Frontal cortex (tissue), 4 donors: ENCODE measurements around the gene MIER2. TPM values are rescaled to one million over a fixed set of nuclear protein-coding genes. Genes with fewer than 3 reads are reported as not detected.

ENCODE experiments used
- DNase-seq, 2 donors: peaks; one replicate each; pipeline ENCODE4 v3.0.0; 2012; ENCODE audit warnings: low spot score in 2 of 2
- FAIRE-seq: peaks from 2 replicates; lab custom pipeline; 2012; peaks lifted over from hg19 to GRCh38; lab: Jason Lieb, UNC
- total RNA-seq: library from RNA; depleted of rRNA; stranded (reverse); fragments of >200 nt; gene quantifications from one replicate; pipeline ENCODE4 v1.2.3, GENCODE V29; 2014
- donor health status: control.
- donor health status: control.
- donor health status: control.

Gene MIER2
- total RNA-seq, 1 donor from 2014 or later: 3.7 TPM

DNA sequence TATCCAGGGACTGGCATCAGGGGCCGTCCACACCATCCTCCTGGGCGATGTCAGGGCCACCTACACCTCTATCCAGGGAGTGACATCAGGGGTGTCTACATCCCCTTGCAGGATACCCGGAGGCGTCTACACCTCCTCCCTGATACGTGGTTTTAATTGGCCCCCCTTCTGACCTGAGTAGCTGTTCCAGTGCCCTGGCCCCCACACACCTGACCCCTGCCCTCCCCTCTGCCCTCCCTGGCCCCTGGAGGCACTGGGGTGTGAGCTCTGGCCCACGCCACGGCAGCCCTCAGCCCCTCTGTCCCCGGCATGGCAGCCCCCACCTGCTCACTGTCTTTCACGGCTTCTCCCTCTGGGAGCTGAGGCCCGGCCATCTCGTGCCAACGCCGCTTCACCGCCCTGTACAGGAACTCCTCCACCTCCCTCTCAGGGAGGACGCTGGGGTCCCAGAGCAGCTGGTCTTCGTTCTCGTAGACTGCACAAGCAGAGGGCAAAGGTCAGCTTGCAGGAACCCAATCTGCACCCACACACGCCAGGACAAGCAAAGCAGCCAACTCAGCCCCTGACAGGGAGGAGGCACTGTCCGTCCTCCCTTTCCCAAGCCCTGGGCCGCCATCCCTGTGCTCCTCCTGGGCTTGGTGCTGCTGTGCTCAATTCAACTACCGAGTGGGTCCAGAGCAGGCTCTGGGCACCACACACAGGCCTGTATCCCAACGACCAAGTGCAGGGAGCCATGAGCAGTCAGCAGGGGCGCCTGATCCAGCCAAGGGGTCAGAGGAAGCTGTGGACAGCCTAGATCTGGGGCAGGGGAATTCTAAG, 31.2 kb downstream of the MIER2 start:
- FAIRE-seq: no peak
- no peak for DNase-seq

DNA sequence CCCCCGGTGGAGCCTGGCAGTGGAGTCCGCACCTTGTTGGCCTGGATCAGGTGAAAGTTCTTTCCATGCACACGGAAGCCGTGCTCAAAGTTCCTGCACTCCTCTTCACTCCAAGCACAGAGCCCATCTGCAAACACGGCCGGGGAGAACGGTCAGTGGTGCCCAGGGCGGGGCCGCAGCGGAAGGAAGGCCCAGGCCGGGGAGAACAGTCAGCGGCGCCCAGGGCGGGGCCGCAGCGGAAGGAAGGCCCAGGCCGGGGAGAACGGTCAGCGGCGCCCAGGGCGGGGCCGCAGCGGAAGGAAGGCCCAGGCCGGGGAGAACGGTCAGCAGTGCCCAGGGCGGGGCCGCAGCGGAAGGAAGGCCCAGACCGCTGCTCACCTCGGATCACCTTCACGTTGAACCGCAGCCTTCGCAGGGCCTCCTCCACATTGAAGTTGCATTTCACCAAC, 32.8 kb downstream of the MIER2 start:
- FAIRE-seq: no peak
- DNase-seq: no peak

- FAIRE-seq: no peak
- DNase-seq: no peak
These were observed 33.7 kb downstream of the MIER2 start for GRCh38 chr19:310781-311496.

DNA sequence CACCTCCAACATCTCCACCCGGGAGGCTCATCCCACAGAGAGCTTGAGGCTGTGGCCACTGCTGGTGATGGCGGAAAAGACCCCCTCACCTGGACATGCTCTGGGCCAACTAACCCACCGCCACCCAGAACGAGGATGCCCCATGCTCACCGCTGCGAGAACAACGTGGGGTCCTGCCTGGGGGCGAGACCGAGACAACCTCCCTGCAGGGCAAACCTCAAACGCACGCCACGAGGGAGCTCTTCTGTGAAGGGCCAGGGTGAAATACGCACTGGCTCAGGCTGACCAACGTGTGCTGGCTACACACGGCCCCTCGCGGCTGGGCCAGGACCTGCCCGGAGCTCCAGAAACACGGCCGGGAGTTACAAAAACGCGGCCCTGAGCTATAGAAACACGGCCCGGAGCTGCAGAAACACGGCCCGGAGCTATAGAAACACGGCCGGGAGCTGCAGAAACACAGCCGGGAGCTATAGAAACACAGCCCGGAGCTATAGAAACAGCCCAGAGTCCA, 34.4 kb downstream of the MIER2 start:
- FAIRE-seq (no peak), DNase-seq (no peak)

DNA sequence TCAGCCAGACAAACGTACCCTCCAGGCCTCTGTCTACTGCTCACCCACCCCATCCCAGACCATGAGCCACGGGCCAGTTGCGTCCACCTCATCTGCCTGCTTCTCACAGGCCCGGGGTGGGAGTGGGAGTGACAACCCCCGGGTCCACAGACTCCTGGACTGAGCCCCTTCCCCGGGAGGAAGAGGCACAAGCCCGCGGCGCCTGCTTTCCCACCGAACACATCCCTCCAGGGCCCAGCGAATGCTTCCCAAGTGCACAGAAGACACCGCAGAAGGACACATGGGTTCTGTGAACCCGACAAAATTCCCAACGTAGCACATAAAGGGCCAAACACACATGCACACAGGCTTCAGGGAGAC, 35.4 kb downstream of the MIER2 start:
- DNase-seq: no peak
- FAIRE-seq: no peak

DNA sequence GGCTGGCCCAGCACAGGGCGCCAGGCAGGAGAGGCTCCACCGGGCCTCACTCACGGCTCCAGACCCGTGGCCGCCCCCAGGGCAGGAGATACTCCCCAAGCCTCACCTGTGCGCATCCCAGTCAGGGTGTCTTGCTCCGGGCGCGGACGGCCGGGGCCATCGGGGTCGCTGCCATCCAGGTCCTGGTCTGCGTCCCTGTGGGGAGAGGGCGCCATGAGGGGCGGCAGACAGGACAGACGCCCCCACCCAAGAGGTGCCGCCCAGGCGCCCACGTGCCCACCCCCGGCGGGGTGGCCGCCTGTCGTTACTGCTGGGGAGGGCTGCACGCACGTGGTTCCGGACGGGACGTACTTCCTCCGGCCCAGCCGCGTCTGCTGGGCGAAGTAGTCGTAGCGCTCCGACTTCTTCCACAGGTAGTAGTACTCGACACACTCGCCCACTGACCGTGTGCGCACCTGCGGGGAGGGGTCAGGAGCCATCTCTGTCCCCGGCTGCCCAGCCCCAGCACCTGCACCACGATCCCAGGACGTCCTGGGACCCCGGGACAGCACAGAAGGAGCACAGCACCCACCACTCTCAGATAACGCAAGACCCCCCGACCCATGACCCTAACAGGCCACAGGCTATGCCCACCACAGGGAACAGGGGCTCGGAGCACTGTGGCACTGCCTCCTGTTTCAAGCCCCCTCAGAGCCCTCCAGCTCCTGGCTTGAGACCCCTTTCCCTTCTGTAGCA, 36.0 kb downstream of the MIER2 start:
- FAIRE-seq (no peak), DNase-seq (no peak)

GRCh38 chr19:307793-308420, 36.7 kb downstream of the MIER2 start:
- FAIRE-seq (no peak), DNase-seq (no peak)

- no peak for DNase-seq
- no peak for FAIRE-seq
These were observed 37.5 kb downstream of the MIER2 start for GRCh38 chr19:307111-307531.

GRCh38 chr19:306151-306900, 38.3 kb downstream of the MIER2 start:
- DNase-seq: no peak
- no peak for FAIRE-seq

DNA sequence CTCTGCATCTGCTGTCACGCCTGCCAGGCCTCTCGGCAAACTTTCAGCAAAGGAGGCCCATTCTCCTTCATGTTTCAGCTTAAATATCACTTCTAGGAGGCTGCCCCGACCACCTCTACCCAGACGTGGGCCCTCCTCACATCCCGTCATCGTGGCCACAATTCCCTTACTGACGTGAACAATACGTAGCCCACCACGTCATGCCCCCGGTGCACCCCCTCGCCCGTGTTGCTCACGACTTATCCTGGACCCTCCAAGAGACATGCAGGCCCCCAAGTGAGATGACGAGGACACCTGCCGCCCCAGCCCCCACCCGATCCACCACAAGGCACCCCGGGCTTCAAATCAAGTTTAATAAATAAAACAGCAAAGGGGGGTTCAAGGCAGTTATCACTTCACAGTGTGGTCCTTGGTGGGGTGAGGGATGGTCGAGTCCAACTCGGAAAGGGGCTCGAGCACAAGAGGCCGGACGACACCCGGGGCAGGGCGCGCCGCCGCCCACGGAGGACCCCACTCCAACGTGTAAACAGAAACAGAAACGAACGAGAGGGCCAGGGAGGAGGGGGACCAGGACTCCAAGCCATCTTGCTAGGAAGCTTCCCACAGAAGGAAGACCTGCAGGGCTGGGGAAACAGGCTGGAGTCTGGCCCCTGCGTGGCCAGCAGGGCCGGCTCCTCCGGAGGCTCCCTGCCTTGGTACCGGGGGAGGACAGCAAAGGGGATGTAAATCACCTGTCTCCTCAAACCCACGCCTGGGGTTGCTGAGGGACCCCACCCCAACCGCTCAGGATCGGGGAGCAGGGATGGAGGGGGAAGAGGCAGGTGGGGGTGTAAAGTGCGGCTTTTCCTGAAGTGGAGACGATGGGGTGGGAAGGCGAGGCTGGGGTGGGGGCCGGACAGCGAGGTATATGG, 39.1 kb downstream of the MIER2 start:
- DNase-seq (no peak), FAIRE-seq (no peak)

DNA sequence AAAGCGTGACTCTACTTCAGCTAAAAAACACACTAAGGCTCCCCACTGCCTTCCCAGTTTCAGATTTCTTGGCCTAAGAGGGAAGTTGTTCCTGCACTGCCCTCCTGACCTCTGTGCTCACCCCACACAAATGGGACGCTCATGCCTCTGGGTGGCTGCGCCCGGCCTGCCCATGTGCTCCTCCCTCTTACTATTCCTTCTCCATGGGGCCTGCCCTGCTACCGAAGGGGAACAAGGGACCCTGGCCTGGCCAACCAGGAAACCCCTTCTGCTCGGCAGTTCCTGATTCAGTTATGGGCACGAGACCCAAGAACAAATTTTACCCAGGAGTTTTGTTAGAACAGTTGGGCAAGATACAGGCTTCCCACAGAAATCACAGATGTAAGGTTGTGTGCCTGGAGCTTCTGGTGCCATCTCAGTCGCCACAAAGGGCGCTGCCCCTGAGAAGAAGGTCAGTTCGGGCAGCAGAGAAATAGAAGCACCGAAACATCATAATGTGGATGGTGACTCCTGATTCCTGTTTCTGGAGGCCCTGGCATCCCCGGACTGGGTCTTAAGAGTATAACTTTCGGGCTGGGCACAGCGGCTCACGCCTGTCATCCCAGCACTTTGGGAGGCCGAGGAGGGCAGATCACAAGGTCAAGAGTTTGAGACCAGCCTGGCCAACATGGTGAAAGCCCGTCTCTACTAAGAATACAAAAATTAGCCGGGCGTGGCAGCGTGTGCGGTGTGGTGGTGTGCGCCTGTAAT, 47.9 kb downstream of the MIER2 start:
- DNase-seq: no peak
- no peak for FAIRE-seq

GRCh38 chr19:295687-296370, 48.8 kb downstream of the MIER2 start:
- no peak for DNase-seq
- no peak for FAIRE-seq

- DNase-seq: peak; percentile 58 to 59
- no peak for FAIRE-seq
These were observed 49.5 kb downstream of the MIER2 start for GRCh38 chr19:294946-295686.

DNA sequence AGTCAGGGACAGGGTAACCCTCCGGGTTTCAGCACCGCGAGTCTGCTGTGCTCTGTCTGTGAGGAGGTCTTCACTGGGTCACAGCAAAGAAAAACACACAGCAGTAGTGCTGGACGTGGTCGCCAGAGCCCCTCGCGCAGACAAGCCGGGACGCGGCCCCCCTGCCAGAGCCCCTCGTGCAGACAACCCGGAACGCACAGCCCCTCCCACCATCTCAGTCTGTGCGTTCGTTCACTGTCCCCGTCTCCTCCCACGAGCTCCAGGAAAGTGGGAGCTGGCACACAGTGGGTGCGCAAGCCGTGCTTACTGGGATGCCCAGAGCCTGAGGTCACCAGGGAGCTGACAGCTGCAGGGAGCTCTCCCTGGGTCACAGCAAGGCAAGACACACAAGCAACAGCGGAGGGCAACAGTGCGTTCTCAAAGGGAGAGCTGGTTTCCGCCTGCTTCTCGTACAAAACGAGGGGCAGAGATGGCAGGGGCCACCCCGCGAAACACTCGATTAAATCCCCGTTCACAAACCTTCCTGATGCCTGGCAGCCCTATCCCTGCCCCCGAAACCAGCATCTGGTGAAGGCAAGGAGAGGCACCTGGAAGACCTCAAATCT, 50.2 kb downstream of the MIER2 start:
- peak in 1 of 2 donors; percentile 58 for DNase-seq

GRCh38 chr19:293436-294110, 51.0 kb downstream of the MIER2 start:
- DNase-seq (no peak), FAIRE-seq (no peak)

More for the DNA sequence above, 50.2 kb downstream of the MIER2 start:
- no peak for FAIRE-seq
